ENCODE measurements around the gene SEMA6A.

SEMA6A gene

GRCh38 chr5:116456036-116456435, 118.6 kb downstream of the SEMA6A start:
- H3K4me1 ChIP-seq (ENCODE audit: insufficient read depth, insufficient read length): no peaks in the 10 kb centered on the region
- TF ChIP-seq YY1 (IDR thresholded peaks at IDR 0.05; ENCODE audit: insufficient read depth, insufficient read length): no peak
- no peak for TF ChIP-seq SUZ12 (IDR thresholded peaks at IDR 0.05; ENCODE audit: extremely low read depth, insufficient read depth, insufficient read length)
- no peak for TF ChIP-seq ZNF274 (IDR thresholded peaks at IDR 0.05; ENCODE audit: low read depth, low read length)
- DNase-seq (ENCODE audit: low read depth, low spot score): no peak
- H3K36me3 ChIP-seq (ENCODE audit: insufficient read depth, insufficient read length, low read length): peaks cover 24% of the 10 kb centered on the region
- H3K9me3 ChIP-seq (ENCODE audit: insufficient read depth, low read length): no peaks in the 10 kb centered on the region
- no peak overlapping the region for H3K9ac ChIP-seq (ENCODE audit: insufficient read length, low read depth)
- no peak overlapping the region for H3K4me3 ChIP-seq (ENCODE audit: insufficient read length, low read depth)
- H3K27me3 ChIP-seq (ENCODE audit: insufficient read depth, insufficient read length): no peaks in the 10 kb centered on the region

GRCh38 chr5:116455061-116455460, 119.6 kb downstream of the SEMA6A start:
- Histone ChIP-seq H3K27me3 (ENCODE audit: insufficient read depth, insufficient read length) (no peaks in the 10 kb centered on the region), H3K4me1 (ENCODE audit: insufficient read depth, insufficient read length) (no peaks in the 10 kb centered on the region), H3K36me3 (ENCODE audit: insufficient read depth, insufficient read length, low read length) (peaks cover 29% of the 10 kb centered on the region), H3K4me3 (ENCODE audit: insufficient read length, low read depth) (no peak overlapping the region), H3K9me3 (ENCODE audit: insufficient read depth, low read length) (no peaks in the 10 kb centered on the region), H3K9ac (ENCODE audit: insufficient read length, low read depth) (no peak overlapping the region)
- no peak for TF ChIP-seq ZNF274 (IDR thresholded peaks at IDR 0.05; ENCODE audit: low read depth, low read length)
- no peak for TF ChIP-seq YY1 (IDR thresholded peaks at IDR 0.05; ENCODE audit: insufficient read depth, insufficient read length)
- no peak for TF ChIP-seq SUZ12 (IDR thresholded peaks at IDR 0.05; ENCODE audit: extremely low read depth, insufficient read depth, insufficient read length)
- no peak for DNase-seq (ENCODE audit: low read depth, low spot score)

DNA sequence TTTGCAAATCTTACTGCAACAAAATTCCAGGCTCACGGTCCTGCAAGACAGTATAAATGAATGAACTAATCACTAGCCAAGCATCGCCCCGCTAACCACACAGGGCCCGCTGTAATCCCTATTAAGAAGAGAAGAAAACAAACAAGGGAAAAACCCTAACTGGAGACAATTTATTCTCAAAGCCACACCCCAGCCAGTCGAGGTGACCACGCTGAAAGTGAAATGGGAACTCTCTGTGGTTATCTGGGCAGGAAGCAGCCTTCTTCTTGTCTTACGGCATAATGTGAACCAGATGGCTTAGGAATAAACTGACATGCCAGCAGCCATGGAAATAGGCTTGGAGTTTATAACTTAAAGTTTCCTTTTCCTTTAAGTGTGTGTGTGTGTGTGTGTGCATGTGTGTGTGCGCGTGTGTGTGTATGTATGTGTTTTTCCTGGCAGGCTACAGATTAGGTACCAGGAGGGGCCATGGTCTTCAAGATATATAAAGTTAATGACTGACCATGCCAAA, 120.2 kb downstream of the SEMA6A start:
- no peak for TF ChIP-seq SUZ12 (IDR thresholded peaks at IDR 0.05; ENCODE audit: extremely low read depth, insufficient read depth, insufficient read length)
- no peak for TF ChIP-seq YY1 (IDR thresholded peaks at IDR 0.05; ENCODE audit: insufficient read depth, insufficient read length)
- no peak for TF ChIP-seq ZNF274 (IDR thresholded peaks at IDR 0.05; ENCODE audit: low read depth, low read length)
- Histone ChIP-seq H3K27me3 (ENCODE audit: insufficient read depth, insufficient read length) (no peaks in the 10 kb centered on the region), H3K4me3 (ENCODE audit: insufficient read length, low read depth) (no peak overlapping the region), H3K36me3 (ENCODE audit: insufficient read depth, insufficient read length, low read length) (peaks cover 27% of the 10 kb centered on the region), H3K4me1 (ENCODE audit: insufficient read depth, insufficient read length) (no peaks in the 10 kb centered on the region), H3K9ac (ENCODE audit: insufficient read length, low read depth) (no peak overlapping the region), H3K9me3 (ENCODE audit: insufficient read depth, low read length) (no peaks in the 10 kb centered on the region)
- DNase-seq (ENCODE audit: low read depth, low spot score): no peak

DNA sequence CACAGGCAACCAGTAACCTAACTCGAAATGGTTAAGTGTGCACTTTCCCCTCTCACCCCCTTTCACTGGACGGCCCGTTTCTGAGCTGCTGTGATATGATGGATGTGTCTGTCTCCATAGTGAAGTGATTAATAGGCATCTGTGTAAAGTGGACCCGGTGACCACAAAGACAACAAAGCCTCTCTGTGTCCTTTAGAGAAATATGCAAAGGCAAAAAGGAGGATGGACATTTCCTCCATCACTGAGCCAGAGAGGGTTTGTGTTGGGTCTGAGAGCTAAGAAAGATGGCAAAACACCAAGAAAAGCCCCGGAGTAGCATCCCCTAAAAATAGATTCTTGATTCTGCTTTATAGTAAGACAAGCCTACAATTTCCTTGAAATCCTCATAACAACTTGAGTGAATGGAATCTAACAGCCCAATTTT, 120.6 kb downstream of the SEMA6A start:
- H3K9me3 ChIP-seq (ENCODE audit: insufficient read depth, low read length): no peaks in the 10 kb centered on the region
- no peaks in the 10 kb centered on the region for H3K27me3 ChIP-seq (ENCODE audit: insufficient read depth, insufficient read length)
- TF ChIP-seq ZNF274 (IDR thresholded peaks at IDR 0.05; ENCODE audit: low read depth, low read length): no peak
- DNase-seq (ENCODE audit: low read depth, low spot score): no peak
- no peak overlapping the region for H3K4me3 ChIP-seq (ENCODE audit: insufficient read length, low read depth)
- no peaks in the 10 kb centered on the region for H3K4me1 ChIP-seq (ENCODE audit: insufficient read depth, insufficient read length)
- H3K9ac ChIP-seq (ENCODE audit: insufficient read length, low read depth): no peak overlapping the region
- H3K36me3 ChIP-seq (ENCODE audit: insufficient read depth, insufficient read length, low read length): peaks cover 27% of the 10 kb centered on the region

DNA sequence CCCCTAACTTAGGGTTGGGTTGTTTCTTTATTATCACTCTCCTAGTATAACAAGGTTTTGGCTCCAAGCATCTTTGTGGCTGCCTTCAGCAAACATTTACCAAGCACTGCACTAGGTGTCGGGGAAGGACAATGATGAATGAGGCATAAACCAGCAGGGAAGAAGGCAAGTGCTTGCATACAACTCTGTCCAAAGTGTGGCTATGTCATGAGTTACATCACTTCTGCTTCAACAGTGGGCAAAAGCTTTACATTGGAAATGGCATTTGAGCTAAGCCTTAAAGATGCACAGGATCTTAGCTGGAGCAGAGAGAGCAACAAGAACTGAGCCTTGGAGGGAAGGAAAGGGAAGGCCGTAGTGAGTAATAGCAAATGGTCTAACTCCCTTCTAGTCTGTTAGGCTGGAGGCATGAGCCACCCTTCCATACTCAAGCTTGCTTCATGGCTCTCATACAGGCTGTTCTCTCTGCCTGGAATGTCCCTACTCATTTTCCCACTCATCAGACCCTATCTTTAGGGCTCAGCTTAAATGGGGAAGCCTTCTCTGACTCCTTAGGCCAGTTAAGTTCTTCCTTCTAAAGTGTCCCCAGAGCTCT, 121.8 kb downstream of the SEMA6A start:
- Histone ChIP-seq H3K27me3 (ENCODE audit: insufficient read depth, insufficient read length) (no peaks in the 10 kb centered on the region), H3K4me1 (ENCODE audit: insufficient read depth, insufficient read length) (no peaks in the 10 kb centered on the region), H3K4me3 (ENCODE audit: insufficient read length, low read depth) (no peak overlapping the region), H3K9me3 (ENCODE audit: insufficient read depth, low read length) (no peaks in the 10 kb centered on the region), H3K9ac (ENCODE audit: insufficient read length, low read depth) (no peak overlapping the region), H3K36me3 (ENCODE audit: insufficient read depth, insufficient read length, low read length) (peaks cover 27% of the 10 kb centered on the region)
- no peak for DNase-seq (ENCODE audit: low read depth, low spot score)
- TF ChIP-seq SUZ12 (IDR thresholded peaks at IDR 0.05; ENCODE audit: extremely low read depth, insufficient read depth, insufficient read length) (no peak), YY1 (IDR thresholded peaks at IDR 0.05; ENCODE audit: insufficient read depth, insufficient read length) (no peak), ZNF274 (IDR thresholded peaks at IDR 0.05; ENCODE audit: low read depth, low read length) (no peak)

- H3K36me3 ChIP-seq (ENCODE audit: insufficient read depth, insufficient read length, low read length): peaks cover 31% of the 10 kb centered on the region
- no peak overlapping the region for H3K4me3 ChIP-seq (ENCODE audit: insufficient read length, low read depth)
- no peaks in the 10 kb centered on the region for H3K9me3 ChIP-seq (ENCODE audit: insufficient read depth, low read length)
- H3K9ac ChIP-seq (ENCODE audit: insufficient read length, low read depth): no peak overlapping the region
- H3K27me3 ChIP-seq (ENCODE audit: insufficient read depth, insufficient read length): no peaks in the 10 kb centered on the region
- no peak for DNase-seq (ENCODE audit: low read depth, low spot score)
- no peak for TF ChIP-seq ZNF274 (IDR thresholded peaks at IDR 0.05; ENCODE audit: low read depth, low read length)
- no peak for TF ChIP-seq SUZ12 (IDR thresholded peaks at IDR 0.05; ENCODE audit: extremely low read depth, insufficient read depth, insufficient read length)
- TF ChIP-seq YY1 (IDR thresholded peaks at IDR 0.05; ENCODE audit: insufficient read depth, insufficient read length): no peak
- no peaks in the 10 kb centered on the region for H3K4me1 ChIP-seq (ENCODE audit: insufficient read depth, insufficient read length)
Measured at GRCh38 chr5:116451905-116452450, 122.6 kb downstream of the SEMA6A start.

DNA sequence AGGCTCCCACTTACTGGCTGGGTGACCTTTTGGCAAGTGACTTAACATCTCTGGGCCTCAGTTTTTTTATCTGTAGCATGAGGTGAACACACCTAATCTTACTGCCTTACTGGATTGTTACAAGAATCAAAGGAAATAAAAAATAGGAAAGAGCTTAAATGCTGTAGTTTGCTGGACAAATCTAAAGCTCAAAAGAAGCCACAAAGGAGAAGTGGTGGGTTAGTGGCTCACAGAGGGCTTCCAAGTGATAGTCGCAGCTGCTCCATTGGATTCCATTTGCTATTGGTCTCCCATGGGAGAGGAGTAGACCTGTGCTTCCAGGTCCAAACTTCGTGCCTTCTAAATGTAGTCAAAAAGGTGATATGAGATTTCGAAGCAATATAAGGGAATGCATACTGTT, 123.6 kb downstream of the SEMA6A start:
- Histone ChIP-seq H3K9me3 (ENCODE audit: insufficient read depth, low read length) (no peaks in the 10 kb centered on the region), H3K9ac (ENCODE audit: insufficient read length, low read depth) (no peak overlapping the region), H3K36me3 (ENCODE audit: insufficient read depth, insufficient read length, low read length) (peaks cover 35% of the 10 kb centered on the region), H3K4me3 (ENCODE audit: insufficient read length, low read depth) (no peak overlapping the region), H3K27me3 (ENCODE audit: insufficient read depth, insufficient read length) (no peaks in the 10 kb centered on the region), H3K4me1 (ENCODE audit: insufficient read depth, insufficient read length) (peaks cover 3% of the 10 kb centered on the region)
- no peak for TF ChIP-seq YY1 (IDR thresholded peaks at IDR 0.05; ENCODE audit: insufficient read depth, insufficient read length)
- no peak for DNase-seq (ENCODE audit: low read depth, low spot score)
